ENCODE data around the gene PHF1.

DNA sequence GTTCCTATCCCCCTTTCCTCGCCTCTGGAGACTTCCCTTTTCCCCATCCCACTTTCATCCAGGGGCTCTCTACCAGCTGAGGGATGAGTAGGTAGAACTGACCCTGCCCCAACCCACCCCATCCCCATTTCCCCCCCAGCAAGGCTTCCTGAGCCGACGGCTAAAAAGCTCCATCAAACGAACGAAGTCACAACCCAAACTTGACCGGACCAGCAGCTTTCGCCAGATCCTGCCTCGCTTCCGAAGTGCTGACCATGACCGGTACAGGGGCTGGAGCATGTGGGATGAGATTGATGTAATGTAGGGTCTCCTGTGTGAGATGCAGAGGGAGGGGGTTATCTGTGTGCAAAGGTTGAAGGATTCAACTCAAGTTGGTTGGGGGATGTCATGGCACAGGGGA lies 21.7 kb downstream of the PHF1 start:
- TF ChIP-seq POLR2AphosphoS5 (IDR thresholded peaks at IDR 0.05; ENCODE audit: borderline replicate concordance, low read depth, low read length) (no peak), EZH2 (IDR thresholded peaks at IDR 0.05) (no peak), FOXP2 (optimal IDR thresholded peaks at IDR 0.05; ENCODE audit: control extremely low read depth, extremely low read length, insufficient read depth) (no peak)
